OCI-LY7 (cell line): ENCODE results near the gene ZNF212. TPM values are rescaled to one million over a fixed set of nuclear protein-coding genes. Genes with fewer than 3 reads are reported as not detected.
A peak's percentile ranks its signal among the peaks of the same experiment; 100 is the strongest.

Source experiments
- BruUV-seq: library from RNA; stranded (reverse); fragments of 400-500 nt; replicated peaks from 2 replicates; lab custom pipeline; 2021; lab: Mats Ljungman, UMichigan
- CTCF ChIA-PET: fragments of 300-600 bp; sonication (Branson Sonifier 250); formaldehyde crosslinking; loops from one replicate; lab custom pipeline; 2022; ENCODE audit warnings: antibody characterized with exemption; ENCODE audit not compliant: unreplicated experiment; lab: Charles Lee
- POLR2A ChIA-PET: fragments of 300-600 bp; sonication (Branson Sonifier 250); formaldehyde crosslinking; loops from one replicate; lab custom pipeline; 2022; ENCODE audit warnings: antibody characterized with exemption; lab: Charles Lee
- DNase-seq: peaks from one replicate; pipeline ENCODE4 v3.0.0-alpha.2; 2015; ENCODE audit warnings: low spot score
- H2AFZ ChIP-seq: fragments of 200-600 bp; sonication (generic), shearing (Covaris generic); 2 replicates; pipeline ENCODE4 v1.6.1; 2014; ENCODE audit warnings: mild to moderate bottlenecking, antibody characterized with exemption, low read length, moderate library complexity
- H3K27ac ChIP-seq: fragments of 200-600 bp; sonication (generic); 2 replicates; pipeline ENCODE4 v1.5.1; 2014; ENCODE audit warnings: mixed run types, low read depth, mild to moderate bottlenecking, moderate library complexity, low read length, inconsistent platforms; ENCODE audit not compliant: poor library complexity, severe bottlenecking
- H3K36me3 ChIP-seq: fragments of 200-600 bp; sonication (generic); 2 replicates; pipeline ENCODE4 v1.6.1; 2014; ENCODE audit warnings: mild to moderate bottlenecking, antibody characterized with exemption, low read length, moderate library complexity, mixed read lengths; ENCODE audit not compliant: insufficient read depth
- H3K4me1 ChIP-seq: fragments of 200-600 bp; sonication (generic); 2 replicates; pipeline ENCODE4 v1.5.1; 2014; ENCODE audit warnings: mild to moderate bottlenecking, low read length; ENCODE audit not compliant: insufficient read depth, poor library complexity, severe bottlenecking
- H3K4me2 ChIP-seq: fragments of 200-600 bp; sonication (generic); 2 replicates; pipeline ENCODE4 v1.6.1; 2014; ENCODE audit warnings: mild to moderate bottlenecking, low read length
- H3K4me3 ChIP-seq: fragments of 200-600 bp; sonication (generic); 2 replicates; pipeline ENCODE4 v1.5.1; 2014; ENCODE audit warnings: mild to moderate bottlenecking, low read depth, low read length; ENCODE audit not compliant: poor library complexity, severe bottlenecking
- H3K79me2 ChIP-seq: fragments of 200-600 bp; sonication (generic); 2 replicates; pipeline ENCODE4 v1.6.1; 2016; ENCODE audit warnings: low read depth, mild to moderate bottlenecking, low read length, moderate library complexity, mixed read lengths; ENCODE audit not compliant: insufficient read depth
- H3K9me2 ChIP-seq: fragments of 200-600 bp; sonication (generic); 2 replicates; pipeline ENCODE4 v1.6.1; 2016; ENCODE audit warnings: mild to moderate bottlenecking, low read length, mixed read lengths; ENCODE audit not compliant: insufficient read depth
- H3K9me3 ChIP-seq: fragments of 200-600 bp; sonication (generic); 2 replicates; pipeline ENCODE4 v1.6.1; 2014; ENCODE audit warnings: mild to moderate bottlenecking, mixed run types, low read length, mixed read lengths
- H4K20me1 ChIP-seq: fragments of 200-600 bp; sonication (generic); 2 replicates; pipeline ENCODE4 v1.6.1; 2014; ENCODE audit warnings: mild to moderate bottlenecking, antibody characterized with exemption, low read length, moderate library complexity, mixed read lengths; ENCODE audit not compliant: insufficient read depth
- EZH2phosphoT487 ChIP-seq: fragments of 200-600 bp; sonication (generic); IDR thresholded peaks from 2 replicates; pipeline ENCODE4 v1.6.1; 2018; ENCODE audit warnings: low read depth, borderline replicate concordance, mild to moderate bottlenecking, mixed run types, antibody characterized with exemption, low read length, moderate library complexity, mixed read lengths
- intact Hi-C: fragments of 100-400 bp; cut with micrococcal nuclease; formaldehyde crosslinking; loops from one replicate; pipeline ENCODE4 v1.10.0; 2022; ENCODE audit not compliant: unreplicated experiment
- total RNA-seq, 2 experiments: library from RNA; depleted of rRNA in 1 of 2; stranded (reverse); fragments of >200 nt in 1 of 2; shearing (Covaris generic) in 1 of 2; gene quantifications; 2 replicates each; pipeline ENCODE4 v1.2.3, GENCODE V29; 2014 to 2022
- TF ChIP-seq, protein P1 (sequence below): fragments of 200-600 bp; sonication (generic); conservative IDR thresholded peaks from 2 replicates; pipeline ENCODE4 v1.5.1; 2014; ENCODE audit warnings: mild to moderate bottlenecking, antibody characterized with exemption, low read length, moderate library complexity, mixed read lengths

Gene ZNF212
- total RNA-seq, 2 experiments from 2014 or later = 11.6 to 12.7 TPM

DNA sequence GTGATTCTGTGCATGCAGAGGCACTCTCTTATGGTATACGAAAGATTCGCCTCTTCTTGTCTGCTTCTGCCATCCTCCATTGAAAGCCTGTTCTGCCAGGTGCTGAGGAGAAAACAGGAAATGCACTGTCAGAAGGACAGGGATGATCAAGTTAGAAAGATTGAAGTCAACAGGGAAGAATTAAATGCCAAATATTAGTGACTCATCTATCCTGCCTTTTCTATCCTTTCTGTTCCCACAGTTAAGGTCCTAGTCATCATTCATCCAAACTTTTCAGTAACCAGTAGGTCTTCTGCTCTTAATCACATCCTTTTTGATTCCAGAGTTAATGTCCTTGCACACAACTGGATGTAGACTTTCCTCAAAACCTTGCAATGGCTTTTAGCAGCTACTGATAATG lies 17.7 kb downstream of the ZNF212 start:
- Histone ChIP-seq H3K9me3 (no peaks in the 10 kb centered on the region), H3K79me2 (no peaks in the 10 kb centered on the region), H3K4me2 (no peak overlapping the region), H3K36me3 (peaks cover 38% of the 10 kb centered on the region), H3K4me3 (no peak overlapping the region), H4K20me1 (no peaks in the 10 kb centered on the region), H3K27ac (no peak overlapping the region), H2AFZ (no peak overlapping the region), H3K4me1 (peaks cover 7% of the 10 kb centered on the region), H3K9me2 (no peaks in the 10 kb centered on the region)
- ChIA-PET CTCF (no interaction called here), POLR2A (interaction anchor here (1.5 kb wide), 1 partner anchor 28 kb away, joined by 5 read pairs; no protein-coding TSS in a partner anchor)
- DNase-seq = no peak
- TF ChIP-seq, protein P1, sequence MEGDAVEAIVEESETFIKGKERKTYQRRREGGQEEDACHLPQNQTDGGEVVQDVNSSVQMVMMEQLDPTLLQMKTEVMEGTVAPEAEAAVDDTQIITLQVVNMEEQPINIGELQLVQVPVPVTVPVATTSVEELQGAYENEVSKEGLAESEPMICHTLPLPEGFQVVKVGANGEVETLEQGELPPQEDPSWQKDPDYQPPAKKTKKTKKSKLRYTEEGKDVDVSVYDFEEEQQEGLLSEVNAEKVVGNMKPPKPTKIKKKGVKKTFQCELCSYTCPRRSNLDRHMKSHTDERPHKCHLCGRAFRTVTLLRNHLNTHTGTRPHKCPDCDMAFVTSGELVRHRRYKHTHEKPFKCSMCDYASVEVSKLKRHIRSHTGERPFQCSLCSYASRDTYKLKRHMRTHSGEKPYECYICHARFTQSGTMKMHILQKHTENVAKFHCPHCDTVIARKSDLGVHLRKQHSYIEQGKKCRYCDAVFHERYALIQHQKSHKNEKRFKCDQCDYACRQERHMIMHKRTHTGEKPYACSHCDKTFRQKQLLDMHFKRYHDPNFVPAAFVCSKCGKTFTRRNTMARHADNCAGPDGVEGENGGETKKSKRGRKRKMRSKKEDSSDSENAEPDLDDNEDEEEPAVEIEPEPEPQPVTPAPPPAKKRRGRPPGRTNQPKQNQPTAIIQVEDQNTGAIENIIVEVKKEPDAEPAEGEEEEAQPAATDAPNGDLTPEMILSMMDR = no peak
- no peak for TF ChIP-seq EZH2phosphoT487
- intact Hi-C loops = no loop called here
- BruUV-seq = no TSS peak

DNA sequence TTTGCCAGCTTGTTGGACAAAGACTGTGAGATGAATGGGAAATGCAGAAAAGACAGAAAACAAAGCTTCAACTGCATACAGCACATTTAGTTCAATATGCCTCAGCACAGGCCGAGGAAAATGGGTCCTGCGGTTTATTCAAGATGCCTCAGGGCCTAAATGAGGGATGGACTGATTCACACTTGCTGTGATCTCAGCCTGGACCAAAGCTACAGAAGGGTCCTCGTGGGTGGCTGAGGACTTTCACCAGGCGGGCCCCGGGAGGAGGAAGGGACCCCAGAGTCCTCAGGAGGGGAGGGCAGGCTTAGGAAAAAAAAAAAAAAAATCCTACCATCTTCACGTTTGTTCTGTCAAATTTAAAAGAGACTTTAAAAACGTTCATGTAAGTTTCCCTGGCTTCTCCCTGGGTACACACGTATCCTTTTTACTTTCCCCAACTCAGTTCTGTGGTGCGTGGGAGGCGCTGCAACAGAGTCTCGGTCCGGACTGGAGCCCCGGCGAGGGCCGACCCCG lies 21.9 kb downstream of the ZNF212 start:
- CTCF ChIA-PET = no interaction called here
- BruUV-seq = no TSS peak
- TF ChIP-seq EZH2phosphoT487 = no peak
- TF ChIP-seq, protein P1 = no peak
- H3K9me2 ChIP-seq = no peaks in the 10 kb centered on the region
- intact Hi-C loops = loop anchor here (5.0 to 10.0 kb wide), 2 partner anchors 234 to 363 kb away; partner anchors contain the start of gene PDIA4
- H3K4me1 ChIP-seq = peaks cover 19% of the 10 kb centered on the region
- no peaks in the 10 kb centered on the region for H3K9me3 ChIP-seq
- H3K27ac ChIP-seq = no peak overlapping the region
- H2AFZ ChIP-seq = peak overlapping the region; percentile 79
- POLR2A ChIA-PET = interaction anchor here (0.6 to 1.8 kb wide), 5 partner anchors 12 to 576 kb away, joined by 3 to 9 read pairs (median 4); no protein-coding TSS in a partner anchor
- H3K36me3 ChIP-seq = peaks cover 10% of the 10 kb centered on the region
- H3K4me3 ChIP-seq = peak overlapping the region; percentile 76
- DNase-seq = no peak
- peaks cover 13% of the 10 kb centered on the region; the same call in 1 of the 2 replicates for H3K79me2 ChIP-seq
- no peaks in the 10 kb centered on the region for H4K20me1 ChIP-seq
- peak overlapping the region; percentile 99 for H3K4me2 ChIP-seq
